Measurements from ENCODE around the gene FAM184B. TPM values are rescaled to one million over a fixed set of nuclear protein-coding genes. Genes with fewer than 3 reads are reported as not detected.
A peak's percentile ranks its signal among the peaks of the same experiment; 100 is the strongest.
"Not testable (repeated sequence)": the region's sequence is repeated elsewhere in the genome, so short reads cannot be mapped to it uniquely, and the experiment has no call there.

The FAM184B gene
- total RNA-seq, 1 donor from 2014 or later: 8.0 TPM

DNA sequence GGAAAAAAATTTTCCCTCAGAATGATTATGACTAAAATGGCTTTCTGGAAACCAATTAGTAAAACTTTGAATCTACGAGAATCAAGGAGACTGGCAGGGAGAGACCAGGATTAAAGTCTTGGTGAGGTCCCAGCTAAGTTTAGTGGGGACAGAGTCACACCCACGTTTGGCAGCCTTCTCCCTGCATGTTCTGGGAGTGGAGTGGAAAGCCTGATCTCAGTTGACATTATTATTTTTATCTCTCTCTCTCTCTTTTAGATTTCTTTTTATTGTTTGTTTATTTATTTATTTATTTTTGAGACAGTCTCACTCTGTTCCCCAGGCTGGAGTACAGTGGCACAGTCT, 99.2 kb downstream of the FAM184B start:
- DNase-seq: peak; percentile 18

DNA sequence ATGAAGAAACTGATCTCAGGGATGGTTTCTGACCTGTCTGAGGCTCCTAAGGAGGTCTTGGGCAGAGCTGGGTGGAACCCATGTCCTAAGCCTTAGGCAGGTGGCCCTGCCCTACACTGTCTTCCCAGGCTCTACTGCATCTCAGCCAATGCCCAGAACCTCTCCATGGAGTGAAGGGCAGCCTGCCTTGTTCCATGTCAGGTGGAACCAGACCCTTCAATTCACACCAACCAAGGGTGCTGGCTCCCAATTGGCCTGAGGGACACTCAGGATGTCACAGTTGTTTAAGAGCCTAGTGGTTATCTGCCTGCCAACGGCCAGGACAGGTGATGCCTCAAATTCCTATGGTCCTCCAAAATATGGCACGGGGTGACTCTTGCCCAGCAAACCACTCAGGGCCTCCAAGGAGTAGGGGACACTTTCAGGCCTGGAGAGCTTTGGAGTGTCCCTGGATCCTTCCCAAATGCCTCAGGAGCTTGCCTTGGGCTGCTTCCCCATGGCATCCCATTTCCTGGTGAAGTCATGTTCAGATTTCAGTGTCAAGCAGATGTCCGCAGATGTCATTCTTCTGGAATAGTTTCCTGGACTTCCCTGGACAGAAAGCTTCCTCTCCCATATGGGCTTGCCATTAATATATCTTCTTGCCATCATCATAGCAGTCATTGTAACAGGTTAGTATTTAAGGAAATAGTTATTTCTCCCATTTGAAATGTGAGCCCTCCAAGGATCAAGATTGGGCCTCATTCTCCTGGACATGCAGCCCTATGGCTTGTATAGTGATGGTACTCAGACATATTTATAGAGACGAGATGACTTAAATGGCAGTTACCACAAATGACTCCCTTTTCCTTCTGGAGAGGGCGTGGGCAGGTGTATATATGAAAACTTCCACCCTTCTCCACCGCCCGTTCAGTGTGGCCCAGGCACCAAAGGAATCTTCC, 99.9 kb downstream of the FAM184B start:
- DNase-seq: peak; percentile 56

DNA sequence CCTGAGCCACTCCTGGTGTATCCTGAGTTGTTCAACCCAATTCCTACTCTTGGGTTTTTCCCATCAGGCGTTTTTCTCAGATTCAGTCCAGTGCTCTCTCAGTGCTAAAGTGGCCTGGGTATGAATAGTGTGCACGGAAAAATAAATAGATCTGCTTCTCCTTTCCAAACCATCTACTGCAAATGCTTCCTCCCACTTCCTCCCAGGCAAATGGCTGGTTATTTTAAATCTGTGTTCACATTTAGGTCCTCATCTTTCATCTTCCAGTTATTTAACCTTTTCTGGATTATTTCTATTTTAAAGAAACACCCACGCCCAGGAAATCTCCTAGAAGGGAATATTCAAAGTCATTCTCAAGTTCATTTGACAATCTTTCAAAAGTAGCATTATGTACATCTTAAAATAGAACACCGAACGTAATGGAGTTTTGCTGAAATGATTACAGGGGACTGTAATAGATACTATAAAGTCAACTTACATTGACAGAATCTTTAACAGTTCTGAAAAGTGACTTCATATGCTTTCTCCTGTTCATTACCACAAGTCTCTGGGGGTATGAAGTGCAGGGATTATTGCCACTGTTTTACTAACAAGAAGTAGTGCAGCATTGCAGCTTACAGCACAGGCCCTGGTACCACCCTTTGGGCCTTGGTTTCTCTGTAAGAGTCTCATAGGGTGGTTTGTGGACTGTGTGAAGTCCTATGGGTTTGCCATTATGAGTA, 100.7 kb downstream of the FAM184B start:
- DNase-seq: no peak

GRCh38 chr4:17670423-17670822, 111.0 kb downstream of the FAM184B start:
- no peak for DNase-seq

DNA sequence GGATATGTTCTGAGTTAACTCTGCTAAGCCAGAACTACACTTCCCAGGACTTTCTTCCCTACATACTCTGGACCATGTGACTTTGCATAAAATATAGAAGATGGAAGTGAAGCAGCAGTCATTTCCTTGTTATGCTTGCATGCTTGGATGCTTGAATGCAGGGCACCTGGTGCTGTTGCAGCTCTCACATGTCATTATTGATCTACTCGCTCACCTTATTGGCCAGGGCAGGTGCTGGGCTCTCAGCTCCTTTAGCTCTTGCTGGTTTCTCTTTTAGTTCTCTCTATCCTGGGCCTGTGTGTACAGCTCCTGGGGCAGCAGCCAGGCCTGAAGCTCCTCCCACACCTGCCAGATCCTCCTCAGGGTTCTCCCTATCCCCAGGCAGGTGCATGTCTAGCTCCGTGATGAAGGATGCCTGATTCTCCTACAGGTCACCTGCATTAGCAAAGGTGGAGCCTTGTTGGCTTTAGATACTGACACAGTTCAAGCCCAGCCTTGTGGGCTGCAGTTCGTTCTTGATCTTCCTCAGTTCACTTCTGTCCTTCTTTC, 113.7 kb downstream of the FAM184B start:
- DNase-seq: no peak

- no peak for DNase-seq
These were observed 114.2 kb downstream of the FAM184B start for GRCh38 chr4:17667253-17667652.

DNA sequence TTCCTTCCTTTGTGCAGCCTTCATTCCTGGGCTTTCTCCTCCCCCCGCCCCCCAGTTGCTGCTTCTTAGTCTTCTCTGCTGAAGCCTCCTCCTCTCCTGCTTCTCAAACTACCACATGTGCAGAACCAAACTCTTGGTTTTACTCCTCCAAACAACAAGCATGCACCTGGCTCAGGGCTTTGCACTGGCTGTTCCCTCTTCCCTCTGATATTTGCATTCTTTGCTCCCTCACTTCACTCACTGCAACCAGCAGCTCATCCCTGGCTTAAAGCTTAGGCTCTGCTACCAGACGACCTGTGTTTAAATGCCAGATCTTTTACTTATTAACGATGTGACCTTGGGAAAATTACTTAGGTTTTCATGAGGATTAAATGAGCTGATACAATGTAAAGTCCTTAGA, 115.6 kb downstream of the FAM184B start:
- DNase-seq: no peak

DNA sequence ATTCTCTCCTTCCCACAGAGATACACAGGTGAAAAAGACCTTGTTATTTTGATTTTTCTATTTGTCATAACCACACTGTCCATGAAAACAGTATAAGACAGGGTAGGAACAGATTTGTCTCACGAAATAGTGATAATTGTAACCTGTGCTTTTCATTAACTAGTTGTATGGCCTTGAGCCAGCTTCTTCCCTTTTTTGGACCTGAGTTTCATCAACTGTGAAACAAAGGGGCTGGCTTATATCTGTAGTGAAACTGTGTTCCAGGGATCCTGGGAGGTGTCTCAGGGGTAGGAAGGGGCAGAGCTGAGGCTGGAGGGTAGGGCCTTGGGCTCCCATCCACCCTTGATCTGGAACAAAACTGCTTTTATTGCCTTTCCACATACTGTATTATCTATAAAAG, 116.1 kb downstream of the FAM184B start:
- DNase-seq: no peak

- DNase-seq: no peak
These were observed 116.7 kb downstream of the FAM184B start for GRCh38 chr4:17664755-17665154.

- no peak for DNase-seq
These were observed 118.7 kb downstream of the FAM184B start for GRCh38 chr4:17662694-17663093.

DNA sequence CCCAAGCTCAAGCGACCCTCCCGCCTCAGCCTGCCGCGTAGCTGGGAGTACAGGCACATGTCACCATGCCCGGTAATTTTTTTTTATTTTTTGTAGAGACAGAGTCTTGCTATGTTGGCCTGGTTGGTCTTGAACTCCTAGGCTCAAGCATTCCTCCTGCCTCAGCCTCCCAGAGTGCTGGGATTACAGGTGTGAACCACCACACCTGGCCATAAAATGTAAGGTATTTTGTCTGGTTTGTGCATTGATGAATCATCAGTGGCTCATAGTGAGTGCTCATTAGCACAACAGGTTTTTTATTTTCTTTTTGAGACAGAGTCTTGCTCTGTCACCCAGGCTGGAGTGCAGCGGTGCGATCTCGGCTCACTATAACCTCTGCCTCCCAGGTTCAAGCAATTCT, 122.2 kb downstream of the FAM184B start:
- not testable (repeated sequence) for DNase-seq

DNA sequence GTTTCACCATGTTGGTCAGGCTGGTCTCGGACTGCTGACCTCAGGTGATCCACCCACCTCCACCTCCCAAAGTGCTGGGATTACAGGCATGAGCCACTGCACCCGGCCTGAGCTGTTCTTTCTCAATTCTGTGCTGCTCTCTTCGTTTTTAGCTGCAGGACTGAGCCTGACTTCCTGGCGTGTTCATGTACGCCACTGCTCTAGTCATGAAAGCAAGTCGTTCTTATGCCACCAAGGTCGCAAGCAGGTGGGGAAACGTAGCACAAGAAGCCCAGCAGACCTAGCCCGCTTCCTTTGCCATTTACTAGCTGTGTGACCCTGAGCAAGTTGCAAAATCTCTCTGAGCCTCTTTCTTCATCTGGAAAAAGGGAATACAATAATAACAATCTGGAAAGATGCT, 123.6 kb downstream of the FAM184B start:
- no peak for DNase-seq

GRCh38 chr4:17657090-17657489, 124.3 kb downstream of the FAM184B start:
- no peak for DNase-seq

- no peak for DNase-seq
These were observed 126.7 kb downstream of the FAM184B start for GRCh38 chr4:17654701-17655100.

GRCh38 chr4:17650406-17650805, 131.0 kb downstream of the FAM184B start:
- peak; percentile 36 for DNase-seq

DNA sequence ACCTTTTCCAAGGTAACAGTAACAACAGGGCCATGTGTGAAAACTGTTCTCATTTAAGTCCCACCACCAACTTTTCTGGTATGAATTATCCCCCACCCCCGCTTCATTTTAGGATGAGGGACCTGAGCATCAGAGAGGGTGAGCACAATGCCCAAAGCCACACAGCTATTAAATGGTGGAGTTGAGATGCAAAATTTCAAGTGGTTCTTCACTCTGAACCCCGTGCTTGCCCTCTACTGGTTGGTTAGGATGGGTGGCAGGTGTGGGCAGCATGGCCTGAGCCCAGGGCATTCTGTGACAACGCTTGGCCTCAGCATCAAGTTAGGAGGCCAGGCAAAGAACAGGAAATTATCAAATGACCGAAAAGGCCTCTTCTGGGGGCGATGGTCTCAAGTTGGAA, 133.5 kb downstream of the FAM184B start:
- no peak for DNase-seq

GRCh38 chr4:17647176-17647806, 134.1 kb downstream of the FAM184B start:
- DNase-seq: no peak

- DNase-seq: no peak
These were observed 134.7 kb downstream of the FAM184B start for GRCh38 chr4:17646693-17647092.

DNA sequence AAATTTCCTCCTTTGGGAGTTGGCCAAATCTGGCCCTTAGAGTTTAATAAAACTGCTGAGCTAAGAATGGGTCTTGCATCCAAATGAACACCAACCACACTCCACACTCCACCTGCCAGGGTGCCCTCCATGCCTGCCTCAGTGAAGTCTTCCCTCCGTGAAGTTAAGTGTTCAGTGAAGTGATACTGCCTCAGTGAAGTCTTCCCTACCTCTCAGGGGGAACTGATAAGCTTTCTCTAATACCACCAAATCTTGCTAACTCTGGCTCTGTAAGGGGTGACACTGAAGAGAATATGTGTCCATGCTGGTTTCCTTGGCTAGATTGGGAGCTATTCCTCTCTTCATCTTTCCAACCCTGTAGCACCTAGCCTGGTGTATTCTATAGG, 139.0 kb downstream of the FAM184B start:
- no peak for DNase-seq

GRCh38 chr4:17639136-17639535, 142.3 kb downstream of the FAM184B start:
- DNase-seq: no peak

GRCh38 chr4:17636696-17637622, 144.5 kb downstream of the FAM184B start:
- DNase-seq: peak; percentile 87

- no peak for DNase-seq
These were observed 145.1 kb downstream of the FAM184B start for GRCh38 chr4:17636341-17636695.
